Keratinocyte (primary cell): ENCODE results near the gene PDF.

Source experiments
- CTCF ChIP-seq, 3 experiments: IDR thresholded peaks in 1 of 3; conservative IDR thresholded peaks in 1 of 3; optimal IDR thresholded peaks in 1 of 3; 2 replicates in 2 of 3; 3 replicates in 1 of 3; pipeline versions ENCODE3 to v1.5.1; 2011; ENCODE audit warnings: low read length in 3 of 3, mild to moderate bottlenecking in 3 of 3, moderate library complexity in 2 of 3, control low read depth in 1 of 3, inconsistent platforms in 1 of 3; ENCODE audit not compliant: insufficient read depth in 2 of 3; ENCODE audit errors: extremely low read depth in 1 of 3
- EZH2 ChIP-seq: IDR thresholded peaks from one replicate; pipeline ENCODE4 v1.6.1; 2012; ENCODE audit warnings: inconsistent platforms, mild to moderate bottlenecking, low read length, moderate library complexity

GRCh38 chr16:69350536-69351133 lies 20.2 kb upstream of the PDF start:
- TF ChIP-seq CTCF (optimal IDR thresholded peaks at IDR 0.05 in 1 of 3, IDR thresholded peaks at IDR 0.05 in 1 of 3, conservative IDR thresholded peaks at IDR 0.05 in 1 of 3; ENCODE audit: extremely low read depth in 1 of 3, insufficient read depth in 2 of 3, low read length in 3 of 3) (no peak), EZH2 (no peak)
